Chondrocyte (in vitro differentiated cells): ENCODE results near the gene LIN7C. TPM values are rescaled to one million over a fixed set of nuclear protein-coding genes. Genes with fewer than 3 reads are reported as not detected.

Experiments
- DNase-seq: peaks from one replicate; pipeline ENCODE4 v3.0.0; 2021; ENCODE audit warnings: mixed read lengths, low spot score
- H3K27ac Mint-ChIP-seq: one replicate; pipeline ENCODE4 v1.8.0; 2021; ENCODE audit warnings: mild to moderate bottlenecking, moderate library complexity, mixed read lengths; ENCODE audit not compliant: unreplicated experiment
- H3K27me3 Mint-ChIP-seq: 2 replicates; pipeline ENCODE4 v1.8.0; 2021; ENCODE audit warnings: low read depth, mixed read lengths
- H3K36me3 Mint-ChIP-seq: 2 replicates; pipeline ENCODE4 v1.8.0; 2021; ENCODE audit warnings: low read depth, mixed read lengths
- H3K4me1 Mint-ChIP-seq: 2 replicates; pipeline ENCODE4 v1.8.0; 2021; ENCODE audit warnings: low read depth, mild to moderate bottlenecking, mixed read lengths
- H3K4me3 Mint-ChIP-seq: one replicate; pipeline ENCODE4 v1.8.0; 2021; ENCODE audit warnings: mild to moderate bottlenecking, moderate library complexity, mixed read lengths; ENCODE audit not compliant: unreplicated experiment
- H3K9me3 Mint-ChIP-seq: 2 replicates; pipeline ENCODE4 v1.8.0; 2021; ENCODE audit warnings: low read depth, mixed read lengths
- total RNA-seq: library from RNA; stranded (reverse); gene quantifications from 3 replicates; pipeline ENCODE4 v1.2.1, GENCODE V29; 2021
- TF ChIP-seq, protein P1 (sequence below): fragments of 200-600 bp; sonication (generic); IDR thresholded peaks from 2 replicates; pipeline ENCODE4 v1.5.0; 2021; ENCODE audit warnings: antibody characterized with exemption, mild to moderate bottlenecking, moderate library complexity

Gene LIN7C
- total RNA-seq, 1 donor from 2014 or later: 20.4 TPM

DNA sequence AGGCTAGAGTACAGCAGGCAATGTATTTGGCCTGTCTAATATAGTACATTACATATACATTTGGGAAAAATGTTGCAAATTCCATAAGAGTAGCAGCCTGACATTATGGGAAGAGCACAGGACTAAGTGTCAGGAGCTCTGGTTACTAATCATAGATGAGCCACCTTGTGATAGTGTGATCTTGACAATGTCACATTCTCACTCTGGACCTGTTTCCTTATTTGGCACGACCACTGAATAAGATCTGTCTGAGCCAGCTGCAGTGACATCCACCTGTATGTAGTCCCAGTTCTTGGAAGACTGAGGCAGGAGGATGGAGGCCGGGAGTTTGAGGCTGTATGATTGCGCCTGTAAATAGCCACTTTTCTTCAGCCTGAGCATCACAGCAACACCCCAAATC, 5.7 kb upstream of the LIN7C start:
- Mint-ChIP-seq H3K4me3 (no peak overlapping the region), H3K27me3 (no peaks in the 10 kb centered on the region), H3K36me3 (no peaks in the 10 kb centered on the region), H3K4me1 (peaks cover 6% of the 10 kb centered on the region), H3K9me3 (peaks cover 13% of the 10 kb centered on the region), H3K27ac (no peak overlapping the region)
- TF ChIP-seq, protein P1, sequence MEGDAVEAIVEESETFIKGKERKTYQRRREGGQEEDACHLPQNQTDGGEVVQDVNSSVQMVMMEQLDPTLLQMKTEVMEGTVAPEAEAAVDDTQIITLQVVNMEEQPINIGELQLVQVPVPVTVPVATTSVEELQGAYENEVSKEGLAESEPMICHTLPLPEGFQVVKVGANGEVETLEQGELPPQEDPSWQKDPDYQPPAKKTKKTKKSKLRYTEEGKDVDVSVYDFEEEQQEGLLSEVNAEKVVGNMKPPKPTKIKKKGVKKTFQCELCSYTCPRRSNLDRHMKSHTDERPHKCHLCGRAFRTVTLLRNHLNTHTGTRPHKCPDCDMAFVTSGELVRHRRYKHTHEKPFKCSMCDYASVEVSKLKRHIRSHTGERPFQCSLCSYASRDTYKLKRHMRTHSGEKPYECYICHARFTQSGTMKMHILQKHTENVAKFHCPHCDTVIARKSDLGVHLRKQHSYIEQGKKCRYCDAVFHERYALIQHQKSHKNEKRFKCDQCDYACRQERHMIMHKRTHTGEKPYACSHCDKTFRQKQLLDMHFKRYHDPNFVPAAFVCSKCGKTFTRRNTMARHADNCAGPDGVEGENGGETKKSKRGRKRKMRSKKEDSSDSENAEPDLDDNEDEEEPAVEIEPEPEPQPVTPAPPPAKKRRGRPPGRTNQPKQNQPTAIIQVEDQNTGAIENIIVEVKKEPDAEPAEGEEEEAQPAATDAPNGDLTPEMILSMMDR: no peak
- DNase-seq: no peak

DNA sequence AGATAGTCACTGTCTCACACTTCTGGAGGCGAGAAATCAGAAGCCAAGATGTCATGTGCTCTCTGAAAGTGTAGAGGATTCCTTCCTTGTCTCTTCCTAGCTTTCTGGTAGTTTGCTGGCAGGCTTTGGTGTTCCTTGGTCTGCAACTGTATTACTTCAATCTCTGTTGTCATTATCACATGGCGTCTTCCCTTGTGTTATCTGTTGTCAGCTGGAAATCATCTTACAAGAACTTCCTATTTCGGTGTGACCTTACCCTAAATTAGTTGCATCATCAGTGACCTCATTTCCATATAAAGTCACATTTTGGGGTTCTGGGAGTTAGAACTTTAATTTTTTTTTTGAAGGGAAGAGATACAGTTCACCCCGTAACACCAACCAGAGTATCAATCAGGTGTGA, 3.3 kb upstream of the LIN7C start:
- peaks cover 7% of the 10 kb centered on the region for H3K9me3 Mint-ChIP-seq
- DNase-seq: no peak
- TF ChIP-seq, protein P1: no peak
- no peak overlapping the region for H3K4me3 Mint-ChIP-seq
- no peaks in the 10 kb centered on the region for H3K36me3 Mint-ChIP-seq
- no peak overlapping the region for H3K27ac Mint-ChIP-seq
- peaks cover 18% of the 10 kb centered on the region for H3K4me1 Mint-ChIP-seq
- no peaks in the 10 kb centered on the region for H3K27me3 Mint-ChIP-seq

DNA sequence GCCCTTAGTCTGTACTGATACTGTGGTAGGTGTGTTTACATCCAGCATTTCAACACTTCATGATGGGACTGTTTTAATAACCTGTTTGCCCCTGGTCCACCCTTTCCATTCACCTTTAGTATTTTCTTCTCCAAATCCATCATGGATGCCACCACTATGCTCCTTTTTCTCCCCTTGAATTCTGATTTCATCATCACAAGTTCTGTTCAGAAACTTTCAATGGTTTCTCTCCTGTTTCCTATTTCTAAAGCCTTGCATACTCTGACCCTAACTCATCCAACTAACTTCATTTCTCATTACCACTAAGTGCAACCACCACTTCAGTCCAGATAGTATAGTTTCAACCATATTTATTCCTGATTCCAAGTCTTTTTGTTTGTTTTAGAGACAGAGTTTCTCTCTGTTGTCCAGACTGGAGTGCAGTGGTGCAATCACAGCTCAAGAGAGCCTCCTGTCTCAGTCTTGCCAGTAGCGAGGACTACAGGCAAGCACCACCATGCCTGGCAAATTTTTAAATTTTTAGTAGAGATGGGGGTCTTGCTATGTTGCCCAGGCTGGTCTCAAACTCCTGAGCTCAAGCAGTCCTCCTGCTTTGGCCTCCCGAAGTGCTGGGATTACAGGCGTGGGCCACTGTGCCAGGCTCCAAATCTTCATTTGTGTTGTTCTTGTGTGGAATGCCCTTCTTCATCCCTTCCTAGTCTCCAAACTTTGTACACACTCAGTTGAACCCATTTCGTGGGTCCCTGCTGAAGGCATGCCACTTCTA, 1.2 kb upstream of the LIN7C start:
- Mint-ChIP-seq H3K4me1 (peaks cover 26% of the 10 kb centered on the region), H3K27me3 (no peaks in the 10 kb centered on the region), H3K4me3 (peak overlapping the region; percentile 98), H3K36me3 (no peaks in the 10 kb centered on the region), H3K27ac (no peak overlapping the region), H3K9me3 (no peaks in the 10 kb centered on the region)
- no peak for DNase-seq
- TF ChIP-seq, protein P1: no peak

DNA sequence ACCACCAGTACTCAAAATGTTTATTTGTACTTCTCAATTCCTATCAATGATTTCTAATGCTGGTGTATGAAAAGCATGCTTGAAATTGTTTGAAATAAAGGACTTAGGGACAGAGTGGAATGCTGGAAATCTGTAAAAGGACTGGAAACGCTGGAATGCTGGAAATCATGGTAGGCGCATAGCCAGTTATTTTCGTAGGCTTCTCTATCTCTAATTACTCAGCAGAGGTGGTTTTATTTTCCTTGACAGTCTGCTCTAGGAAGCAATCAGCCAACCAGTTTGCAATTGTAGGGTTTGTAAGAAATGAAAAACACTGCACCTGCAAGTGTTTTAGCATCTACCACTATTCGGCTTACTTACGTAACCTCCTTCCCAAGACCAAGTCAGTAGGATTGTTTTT, 788 bp downstream of the LIN7C start:
- DNase-seq: no peak
- peak overlapping the region; percentile 98 for H3K4me3 Mint-ChIP-seq
- peaks cover 33% of the 10 kb centered on the region for H3K4me1 Mint-ChIP-seq
- no peaks in the 10 kb centered on the region for H3K9me3 Mint-ChIP-seq
- TF ChIP-seq, protein P1: no peak
- no peaks in the 10 kb centered on the region for H3K27me3 Mint-ChIP-seq
- H3K27ac Mint-ChIP-seq: peak overlapping the region; percentile 99
- H3K36me3 Mint-ChIP-seq: no peaks in the 10 kb centered on the region

DNA sequence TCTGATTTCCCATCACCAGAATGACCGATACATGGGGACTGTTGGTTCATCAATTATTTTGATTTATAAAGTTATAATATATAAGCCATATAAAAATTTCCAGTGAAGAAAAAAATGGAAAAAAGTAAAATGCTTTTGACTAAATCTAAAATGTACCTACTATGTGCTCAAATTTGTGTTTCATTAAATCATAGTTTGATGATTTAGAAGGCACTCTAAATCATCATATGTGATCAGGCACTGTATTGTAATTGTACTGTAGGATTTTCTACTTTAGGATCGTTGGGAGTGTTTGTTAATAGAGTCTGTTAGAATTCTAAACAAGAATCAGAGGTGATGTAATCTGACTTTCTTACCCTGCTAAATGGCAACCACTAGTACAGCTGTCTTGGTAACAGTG, 2.4 kb downstream of the LIN7C start:
- TF ChIP-seq, protein P1: no peak
- Mint-ChIP-seq H3K27me3 (no peaks in the 10 kb centered on the region), H3K4me1 (peaks cover 35% of the 10 kb centered on the region), H3K9me3 (no peaks in the 10 kb centered on the region), H3K27ac (no peak overlapping the region), H3K4me3 (no peak overlapping the region), H3K36me3 (peaks cover 2% of the 10 kb centered on the region)
- no peak for DNase-seq
